Calu3 (cell line): ENCODE measurements around the gene PCDHGB4. TPM values are rescaled to one million over a fixed set of nuclear protein-coding genes. Genes with fewer than 3 reads are reported as not detected.
"Not testable (repeated sequence)": the region's sequence is repeated elsewhere in the genome, so short reads cannot be mapped to it uniquely, and the experiment has no call there.

Experiments
- BruUV-seq: library from RNA; stranded (reverse); fragments of 400-500 nt; replicated peaks from 2 replicates; lab custom pipeline; 2021; lab: Mats Ljungman, UMichigan
- CTCF ChIA-PET: fragments of 300-600 bp; sonication (Branson Sonifier 250); formaldehyde crosslinking; loops from one replicate; lab custom pipeline; 2022; ENCODE audit warnings: antibody characterized with exemption; lab: Charles Lee
- DNase-seq: peaks from one replicate; pipeline ENCODE4 v3.0.0; 2022
- H3K27ac Mint-ChIP-seq: one replicate; pipeline ENCODE4 v1.8.0; 2022; ENCODE audit warnings: mixed read lengths; ENCODE audit not compliant: unreplicated experiment
- H3K27me3 Mint-ChIP-seq: one replicate; pipeline ENCODE4 v1.8.0; 2022; ENCODE audit warnings: mixed read lengths; ENCODE audit not compliant: unreplicated experiment
- H3K36me3 Mint-ChIP-seq: one replicate; pipeline ENCODE4 v1.8.0; 2022; ENCODE audit warnings: mild to moderate bottlenecking, moderate library complexity, mixed read lengths; ENCODE audit not compliant: insufficient read depth, unreplicated experiment
- H3K4me1 Mint-ChIP-seq: one replicate; pipeline ENCODE4 v1.8.0; 2022; ENCODE audit warnings: mild to moderate bottlenecking, low read depth, mixed read lengths; ENCODE audit not compliant: unreplicated experiment
- H3K4me3 Mint-ChIP-seq: one replicate; pipeline ENCODE4 v1.8.0; 2022; ENCODE audit warnings: mild to moderate bottlenecking, low read depth, moderate library complexity, mixed read lengths; ENCODE audit not compliant: unreplicated experiment
- H3K9me3 Mint-ChIP-seq: one replicate; pipeline ENCODE4 v1.8.0; 2022; ENCODE audit warnings: low read depth, mixed read lengths; ENCODE audit not compliant: unreplicated experiment
- CTCF ChIP-seq: fragments of 200-600 bp; IDR thresholded peaks from one replicate; pipeline ENCODE4 v1.8.0; 2022; ENCODE audit warnings: antibody characterized with exemption; ENCODE audit not compliant: unreplicated experiment
- intact Hi-C: fragments of 100-400 bp; cut with micrococcal nuclease; formaldehyde crosslinking; loops from one replicate; pipeline ENCODE4 v1.10.0; 2022; ENCODE audit not compliant: unreplicated experiment
- total RNA-seq: library from RNA; stranded (reverse); gene quantifications from 2 replicates; pipeline ENCODE4 v1.2.3, GENCODE V29; 2022

PCDHGB4 gene
- total RNA-seq, 1 experiment from 2014 or later = 8.2 TPM

GRCh38 chr5:141427783-141428426, 40.4 kb downstream of the PCDHGB4 start:
- peaks cover 20% of the 10 kb centered on the region for H3K36me3 Mint-ChIP-seq
- no peak overlapping the region for H3K4me3 Mint-ChIP-seq
- no peak for TF ChIP-seq CTCF
- intact Hi-C loops = no loop called here
- no peaks in the 10 kb centered on the region for H3K4me1 Mint-ChIP-seq
- H3K9me3 Mint-ChIP-seq = peaks cover 28% of the 10 kb centered on the region
- no peak for DNase-seq
- H3K27ac Mint-ChIP-seq = no peak overlapping the region
- no peaks in the 10 kb centered on the region for H3K27me3 Mint-ChIP-seq
- no TSS peak for BruUV-seq
- CTCF ChIA-PET = no interaction called here

GRCh38 chr5:141430332-141431113, 43.0 kb downstream of the PCDHGB4 start, which contains the start of gene PCDHGA12:
TSS of gene PCDHGA12 (plus strand) at chr5:141430507. CDS start at chr5:141430760, 253 bp downstream.
- Mint-ChIP-seq H3K9me3 (peaks cover 28% of the 10 kb centered on the region), H3K4me1 (no peaks in the 10 kb centered on the region), H3K27ac (no peak within 1 kb of the TSS), H3K36me3 (peaks cover 26% of the 10 kb centered on the region), H3K4me3 (no peak within 1 kb of the TSS), H3K27me3 (no peaks in the 10 kb centered on the region)
- no peak for TF ChIP-seq CTCF
- intact Hi-C loops = no loop called here
- CTCF ChIA-PET = interaction anchor here (0.6 kb wide), 2 partner anchors 13 to 84 kb away, joined by 3 read pairs; partner anchors contain the start of gene PCDHGB7
- no peak for DNase-seq
- no TSS peak for BruUV-seq

- no peak for DNase-seq
- Mint-ChIP-seq H3K9me3 (peaks cover 25% of the 10 kb centered on the region), H3K27ac (no peak overlapping the region), H3K27me3 (no peaks in the 10 kb centered on the region), H3K4me1 (no peaks in the 10 kb centered on the region), H3K4me3 (no peak overlapping the region), H3K36me3 (peaks cover 26% of the 10 kb centered on the region)
- BruUV-seq = no TSS peak
- TF ChIP-seq CTCF = no peak
- CTCF ChIA-PET = no interaction called here
- intact Hi-C loops = no loop called here
Observed at GRCh38 chr5:141431286-141431685, 43.8 kb downstream of the PCDHGB4 start.

- H3K4me1 Mint-ChIP-seq, DNase-seq, BruUV-seq, H3K27me3 Mint-ChIP-seq, CTCF ChIA-PET, H3K27ac Mint-ChIP-seq, intact Hi-C loops, H3K4me3 Mint-ChIP-seq: not testable (repeated sequence)
- peaks cover 23% of the 10 kb centered on the region for H3K9me3 Mint-ChIP-seq
- H3K36me3 Mint-ChIP-seq = peaks cover 26% of the 10 kb centered on the region
Observed at GRCh38 chr5:141432308-141432707, 44.8 kb downstream of the PCDHGB4 start.

GRCh38 chr5:141432726-141433125, 45.2 kb downstream of the PCDHGB4 start:
- DNase-seq, H3K4me3 Mint-ChIP-seq, BruUV-seq, CTCF ChIA-PET, H3K4me1 Mint-ChIP-seq, intact Hi-C loops, H3K27me3 Mint-ChIP-seq: not testable (repeated sequence)
- peak overlapping the region; percentile 57 for H3K27ac Mint-ChIP-seq
- peaks cover 26% of the 10 kb centered on the region for H3K36me3 Mint-ChIP-seq
- H3K9me3 Mint-ChIP-seq = peaks cover 23% of the 10 kb centered on the region
